NCI-H345 treated with DMSO at 0.1 percent for 48 hours (cell line): ENCODE data around the gene SLC25A25.

ENCODE experiments used
- DNase-seq: peaks from one replicate; lab custom pipeline; 2025; ENCODE audit not compliant: unreplicated experiment; lab: John Stamatoyannopoulos, UW

SLC25A25 gene

DNA sequence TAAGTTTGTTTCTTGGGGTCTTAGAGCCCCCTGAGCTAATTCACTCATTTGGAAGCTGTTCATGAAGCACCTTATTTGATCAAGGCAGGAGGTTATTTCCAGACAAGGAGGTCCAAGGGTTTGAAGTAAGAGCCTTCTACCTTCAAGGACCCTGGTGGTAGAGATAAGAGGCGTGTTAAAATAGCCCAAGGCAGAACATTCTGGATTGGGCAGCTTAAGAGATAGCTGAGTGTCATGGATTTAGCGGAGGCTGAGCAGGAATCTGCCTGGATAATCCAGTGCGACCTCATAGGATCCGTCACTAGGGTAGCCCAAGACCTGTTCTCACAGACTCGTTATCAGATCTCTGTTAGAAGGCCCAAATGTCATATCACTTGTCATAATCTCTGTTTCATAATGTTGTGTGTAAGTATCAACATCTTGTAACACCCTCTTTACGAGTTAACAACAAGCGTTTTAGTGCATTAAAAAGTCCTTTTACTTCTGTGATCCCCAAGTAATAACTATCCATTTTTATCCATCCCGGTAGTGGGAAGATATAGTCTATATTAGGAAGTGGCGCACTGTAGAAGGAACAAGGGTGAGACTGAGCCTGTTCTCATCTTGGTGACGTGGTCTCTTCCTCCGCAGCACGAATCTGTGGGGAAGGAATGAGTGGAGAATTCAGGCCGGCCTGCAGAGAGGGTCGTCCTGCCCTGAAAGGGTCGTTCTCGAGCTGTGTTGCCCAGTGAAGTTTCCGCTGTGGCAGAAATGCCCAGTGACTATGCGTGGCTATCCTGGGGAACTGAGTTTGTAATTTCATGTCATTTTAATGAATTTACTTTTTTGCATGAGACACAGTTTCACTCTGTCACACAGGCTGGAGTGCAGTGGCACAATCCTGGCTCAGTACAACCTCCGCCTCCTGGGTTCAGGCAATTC, 28.8 kb downstream of the SLC25A25 start:
- DNase-seq, result no peak

DNA sequence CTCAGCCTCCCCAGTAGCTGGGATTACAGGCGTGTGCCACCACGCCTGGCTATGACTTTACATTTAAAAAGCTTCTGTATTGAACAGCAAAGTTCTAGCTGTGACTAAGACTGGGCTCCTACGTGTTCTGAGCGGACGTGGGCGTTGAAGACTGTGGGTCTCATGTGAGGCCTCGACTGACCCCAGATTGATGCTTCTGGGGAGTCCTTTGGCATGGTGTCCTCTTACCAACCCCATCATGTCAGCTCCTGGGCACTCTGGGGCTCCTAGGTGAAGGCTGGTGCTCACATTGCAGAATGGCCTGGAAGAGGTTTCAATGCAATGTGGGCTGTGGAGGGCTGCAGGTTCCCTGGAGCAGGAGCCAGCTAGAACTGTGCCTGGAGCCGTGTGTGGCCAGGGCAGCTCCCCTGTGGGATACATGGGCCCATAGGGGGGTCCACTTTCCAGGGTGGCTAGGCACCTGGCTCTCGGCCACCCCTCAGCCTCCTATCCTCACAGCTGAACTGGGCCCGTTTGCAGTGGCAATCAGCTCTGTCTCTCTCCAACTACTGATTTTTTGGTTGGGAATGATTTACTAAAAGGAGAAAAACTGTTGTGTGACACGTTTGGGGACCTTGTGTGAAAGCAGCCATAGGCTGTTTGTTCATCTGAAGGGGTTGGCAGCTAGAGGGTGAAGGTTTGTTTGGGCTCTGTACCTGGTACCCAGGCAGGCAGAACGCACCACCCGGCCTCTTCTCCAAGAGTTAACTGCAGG, 29.7 kb downstream of the SLC25A25 start:
- peak; percentile 39 for DNase-seq

DNA sequence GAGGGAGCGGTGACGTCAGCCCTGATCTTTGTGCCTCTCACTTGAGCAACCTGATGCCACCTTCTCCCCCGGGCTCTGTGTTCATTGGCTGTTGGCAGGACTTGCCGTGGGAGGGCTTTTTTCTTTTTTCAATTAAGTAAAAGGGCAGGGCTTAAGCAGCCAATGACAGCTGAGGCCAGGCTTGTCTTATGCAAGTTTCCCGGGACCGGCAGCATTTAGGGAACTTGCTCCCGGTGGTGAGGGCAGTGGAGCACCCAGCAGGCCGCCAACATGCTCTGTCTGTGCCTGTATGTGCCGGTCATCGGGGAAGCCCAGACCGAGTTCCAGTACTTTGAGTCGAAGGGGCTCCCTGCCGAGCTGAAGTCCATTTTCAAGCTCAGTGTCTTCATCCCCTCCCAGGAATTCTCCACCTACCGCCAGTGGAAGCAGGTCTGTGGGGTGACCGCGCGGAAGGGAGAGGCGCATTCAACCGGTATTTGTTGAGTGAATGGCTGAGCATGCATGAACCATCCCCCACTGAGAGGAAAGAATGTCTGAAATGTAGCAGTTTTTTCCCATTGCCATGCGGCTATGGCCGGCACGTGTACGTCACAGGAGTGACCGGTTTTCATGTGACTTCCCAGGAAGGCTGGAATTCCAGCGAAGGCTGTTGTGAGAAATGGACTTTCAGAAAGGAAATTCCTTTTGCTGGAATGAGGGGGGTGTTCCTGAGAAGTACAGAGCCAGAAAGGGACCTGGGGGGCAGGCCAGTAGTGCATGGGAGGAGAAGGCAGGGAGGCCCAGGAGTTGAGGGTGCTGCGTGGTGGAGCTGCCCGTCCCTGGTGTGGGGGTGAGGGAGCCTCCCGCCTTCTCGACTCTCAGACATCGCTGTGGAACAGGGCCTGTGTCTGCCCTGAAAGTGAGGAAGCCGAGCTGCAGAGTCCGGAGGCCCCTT, 30.5 kb downstream of the SLC25A25 start:
- DNase-seq, result no peak

DNA sequence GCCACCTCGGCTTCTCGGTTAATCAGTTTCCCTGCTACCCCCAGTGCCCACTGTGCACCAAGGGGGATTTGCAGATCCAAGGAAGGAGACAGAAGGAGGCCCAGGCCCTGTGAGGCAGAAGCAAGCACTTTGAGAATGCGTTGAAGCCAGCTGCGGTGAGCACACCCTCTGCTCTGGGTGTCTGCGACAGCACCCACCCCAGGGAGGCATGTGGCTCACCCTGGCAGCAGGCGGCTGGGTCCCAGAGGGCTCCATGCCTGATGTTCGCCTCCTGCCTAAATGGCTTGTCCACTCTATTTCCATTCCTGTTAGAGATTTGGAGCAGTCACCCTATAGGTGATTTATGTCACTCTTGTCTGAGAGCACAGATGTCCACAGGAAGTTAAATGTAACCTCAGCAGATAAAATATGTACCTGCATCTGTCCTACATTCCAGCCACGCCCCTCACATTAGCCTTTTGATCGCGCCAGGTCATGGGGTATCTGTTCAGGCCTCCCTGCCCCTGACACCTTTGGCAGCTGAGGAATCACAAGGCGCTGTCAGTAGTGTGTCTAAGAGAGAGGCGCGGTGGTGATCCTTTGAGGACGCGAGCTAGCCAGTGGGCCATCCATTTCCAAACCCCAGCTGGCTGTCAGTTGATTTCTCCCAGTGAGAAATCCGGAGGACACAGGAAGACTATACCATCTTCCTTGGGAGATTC, 31.3 kb downstream of the SLC25A25 start:
- no peak for DNase-seq

DNA sequence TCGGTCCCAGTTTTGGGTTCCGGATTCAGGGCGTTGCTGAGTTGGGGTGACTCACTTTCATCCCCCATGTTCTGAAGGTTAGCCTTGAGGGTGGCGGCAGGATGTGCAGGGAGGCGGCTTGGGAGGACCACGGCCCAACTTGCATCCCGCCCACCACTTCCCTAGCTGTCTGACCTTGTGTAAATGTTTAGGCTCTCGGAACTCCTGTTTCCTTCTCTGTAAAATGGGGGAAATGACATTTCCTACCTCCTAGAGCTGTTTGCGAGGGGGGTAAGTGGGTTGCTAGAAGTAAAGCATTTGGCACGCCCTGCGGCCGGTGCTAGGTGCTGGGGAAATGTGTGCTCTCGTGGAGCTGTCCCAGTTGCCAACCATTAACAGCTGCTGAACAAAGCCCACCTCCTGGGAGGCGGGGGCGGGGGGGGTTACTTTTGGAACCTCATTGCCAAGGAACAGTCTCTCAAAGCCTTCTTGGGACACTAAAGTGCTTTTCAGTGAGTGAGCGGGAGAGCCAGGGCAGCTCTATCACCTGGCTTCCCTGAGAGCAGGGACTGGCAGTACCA, 32.0 kb downstream of the SLC25A25 start:
- DNase-seq, result no peak

DNA sequence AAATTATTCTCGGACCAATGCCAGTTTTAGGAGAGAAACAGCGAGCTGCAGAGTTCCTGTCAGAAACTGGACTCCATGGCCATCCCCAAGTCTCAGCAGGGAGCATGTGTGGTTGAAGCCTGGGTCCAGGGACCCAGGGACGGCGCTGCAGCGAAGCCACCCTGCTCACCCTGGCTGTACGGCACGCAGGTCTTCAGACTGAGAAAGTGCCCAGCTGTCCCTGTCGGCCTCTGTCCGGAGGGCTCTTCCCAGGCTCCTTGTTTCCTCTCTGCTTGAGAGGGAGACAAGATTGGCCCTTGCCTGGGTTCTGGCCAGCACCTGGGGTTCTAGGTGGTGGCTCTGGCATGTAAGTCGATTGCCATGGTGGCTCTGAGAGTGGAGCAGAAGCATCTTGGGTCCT, 32.5 kb downstream of the SLC25A25 start:
- no peak for DNase-seq

DNA sequence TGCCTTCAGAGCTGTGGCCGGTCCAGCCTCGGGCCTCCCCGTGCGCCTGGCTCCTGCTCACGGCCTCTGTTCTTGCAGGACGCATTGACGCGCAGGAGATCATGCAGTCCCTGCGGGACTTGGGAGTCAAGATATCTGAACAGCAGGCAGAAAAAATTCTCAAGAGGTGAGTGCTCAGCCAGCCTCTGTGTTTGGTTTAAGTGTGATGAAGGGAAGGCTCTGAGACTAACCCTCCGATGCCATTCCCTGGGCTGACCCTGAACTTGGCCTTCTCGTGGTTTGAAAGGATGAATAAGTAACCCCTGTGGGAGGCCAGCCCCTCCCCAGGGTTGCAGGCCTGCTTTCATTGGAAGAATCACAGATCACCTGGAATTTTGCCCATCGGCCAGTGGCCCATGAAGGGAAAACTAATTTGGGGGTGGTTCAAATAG, 33.2 kb downstream of the SLC25A25 start:
- DNase-seq, result no peak

DNA sequence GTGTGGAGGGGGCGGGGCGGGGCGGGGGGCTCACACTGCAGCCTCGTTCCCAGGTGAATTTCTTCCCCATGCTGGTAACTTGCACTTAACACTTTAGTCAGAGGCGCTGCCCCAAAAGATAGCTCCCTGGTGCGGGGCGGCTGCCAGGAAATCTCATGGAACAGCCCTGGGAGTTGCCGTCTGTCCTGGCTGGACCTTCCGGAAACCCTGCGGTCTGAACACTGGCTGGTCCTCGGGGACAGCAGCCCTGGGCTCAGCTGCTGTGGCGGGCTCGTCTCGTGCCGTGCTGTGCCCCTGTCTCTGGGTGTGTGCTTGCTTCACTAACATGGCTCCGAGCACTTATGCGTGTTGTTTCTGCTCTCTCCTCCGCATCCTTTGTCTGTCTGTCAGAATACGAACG, 33.7 kb downstream of the SLC25A25 start:
- DNase-seq, result no peak

DNA sequence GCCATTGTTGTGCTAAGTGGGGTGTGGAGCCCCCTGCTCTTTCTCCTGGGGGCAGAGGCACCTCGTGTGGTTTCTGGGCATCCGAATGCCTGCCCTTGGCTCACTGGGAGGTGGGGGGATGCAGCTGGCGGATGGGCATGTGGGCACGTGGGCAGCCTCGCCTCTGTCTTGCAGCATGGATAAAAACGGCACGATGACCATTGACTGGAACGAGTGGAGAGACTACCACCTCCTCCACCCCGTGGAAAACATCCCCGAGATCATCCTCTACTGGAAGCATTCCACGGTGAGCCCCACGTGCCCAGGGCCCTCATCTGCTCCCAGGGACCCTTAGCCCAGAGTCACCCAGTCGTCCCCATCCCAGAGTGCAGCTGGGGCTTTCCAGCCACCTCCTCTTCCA, 34.2 kb downstream of the SLC25A25 start:
- no peak for DNase-seq

DNA sequence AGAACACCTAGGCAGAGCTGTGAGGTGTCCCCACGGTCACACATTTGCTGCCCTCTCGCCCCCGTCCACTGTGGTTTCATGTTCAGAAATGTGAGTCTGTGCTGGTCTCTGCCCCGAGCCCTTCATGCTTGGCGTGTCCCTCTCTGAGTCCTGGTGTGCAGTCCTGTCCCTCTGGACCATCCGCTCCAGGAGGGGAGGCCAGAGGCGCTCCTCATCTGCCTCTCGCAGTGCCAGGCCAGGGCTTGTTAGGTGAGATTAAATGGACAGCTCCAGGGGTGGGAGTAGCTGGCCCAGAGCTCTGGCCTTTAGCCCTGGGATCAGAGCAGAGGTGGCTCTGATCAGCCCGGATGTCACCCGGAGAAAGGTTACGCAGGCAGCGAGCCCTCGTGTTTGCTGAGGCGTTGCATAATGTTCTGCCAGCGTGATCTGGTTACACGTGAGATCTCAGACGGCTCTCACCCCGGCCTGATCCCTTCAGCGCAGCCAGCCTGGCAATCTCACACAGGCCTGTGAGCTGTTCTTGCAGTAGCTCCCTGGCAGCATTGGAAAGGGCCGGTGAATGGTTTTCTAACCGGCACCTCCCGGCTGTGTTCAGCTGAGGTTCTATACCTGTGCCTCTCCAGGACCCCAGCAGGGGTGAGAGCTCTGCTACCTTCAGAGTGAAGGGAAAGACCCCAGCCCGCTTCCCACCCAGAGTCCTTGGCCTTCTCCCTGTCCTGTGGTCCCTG, 35.0 kb downstream of the SLC25A25 start:
- DNase-seq, result no peak

DNA sequence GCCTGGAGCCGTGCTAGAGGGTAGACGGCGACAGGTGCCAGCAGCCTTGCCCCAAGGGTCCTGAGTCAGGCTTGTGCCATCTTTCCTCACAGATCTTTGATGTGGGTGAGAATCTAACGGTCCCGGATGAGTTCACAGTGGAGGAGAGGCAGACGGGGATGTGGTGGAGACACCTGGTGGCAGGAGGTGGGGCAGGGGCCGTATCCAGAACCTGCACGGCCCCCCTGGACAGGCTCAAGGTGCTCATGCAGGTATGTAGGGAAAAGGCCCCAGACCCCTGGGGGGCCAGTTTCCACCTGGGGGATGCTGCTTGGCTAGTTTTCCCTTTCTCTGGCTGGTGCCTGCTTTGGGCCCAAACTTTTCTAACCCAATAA, 35.5 kb downstream of the SLC25A25 start:
- no peak for DNase-seq

DNA sequence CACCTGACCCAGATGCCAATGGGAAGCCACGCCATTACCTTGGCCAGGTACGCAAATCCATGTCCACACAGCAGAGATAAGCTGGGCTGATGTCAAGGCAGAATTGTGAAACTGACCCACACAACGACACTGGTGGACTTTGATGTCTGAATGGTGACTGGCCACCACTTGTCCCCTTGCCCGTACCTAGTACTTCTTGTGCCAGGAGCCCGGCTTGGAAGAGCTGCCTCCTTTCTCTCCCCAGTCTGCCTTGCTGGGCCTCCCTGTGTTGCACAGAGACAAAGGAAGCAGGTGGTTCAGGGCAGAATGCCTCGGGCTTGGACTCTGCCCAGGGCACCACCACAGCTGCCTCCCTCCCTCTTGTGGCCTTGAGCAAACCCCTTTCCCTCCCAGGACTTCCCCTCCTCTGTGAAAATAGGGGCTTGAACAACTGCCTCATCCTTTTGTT, 36.2 kb downstream of the SLC25A25 start:
- no peak for DNase-seq

DNA sequence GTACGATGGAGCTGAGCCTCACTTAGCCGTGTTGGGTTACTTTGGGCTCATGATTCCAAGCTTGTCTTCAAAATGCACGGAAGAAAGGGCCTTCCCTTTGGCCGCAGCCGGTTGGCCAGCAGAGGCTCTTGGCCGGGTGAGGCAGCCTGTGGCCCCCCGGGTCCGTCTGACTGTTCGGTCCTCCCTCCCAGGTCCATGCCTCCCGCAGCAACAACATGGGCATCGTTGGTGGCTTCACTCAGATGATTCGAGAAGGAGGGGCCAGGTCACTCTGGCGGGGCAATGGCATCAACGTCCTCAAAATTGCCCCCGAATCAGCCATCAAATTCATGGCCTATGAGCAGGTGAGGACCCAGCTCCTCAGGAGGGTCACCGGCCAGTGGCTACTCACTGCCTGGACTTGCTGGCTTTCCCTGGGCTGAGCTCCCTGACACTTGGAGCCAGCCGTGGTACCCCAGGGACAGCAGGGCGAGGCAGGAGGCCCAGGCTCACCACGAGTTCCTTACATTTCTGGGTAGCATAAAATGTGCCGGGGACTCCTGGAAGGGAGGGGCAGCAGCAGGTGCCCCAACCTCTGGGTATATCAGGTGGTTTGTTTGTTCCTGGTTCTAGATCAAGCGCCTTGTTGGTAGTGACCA, 37.6 kb downstream of the SLC25A25 start:
- no peak for DNase-seq

DNA sequence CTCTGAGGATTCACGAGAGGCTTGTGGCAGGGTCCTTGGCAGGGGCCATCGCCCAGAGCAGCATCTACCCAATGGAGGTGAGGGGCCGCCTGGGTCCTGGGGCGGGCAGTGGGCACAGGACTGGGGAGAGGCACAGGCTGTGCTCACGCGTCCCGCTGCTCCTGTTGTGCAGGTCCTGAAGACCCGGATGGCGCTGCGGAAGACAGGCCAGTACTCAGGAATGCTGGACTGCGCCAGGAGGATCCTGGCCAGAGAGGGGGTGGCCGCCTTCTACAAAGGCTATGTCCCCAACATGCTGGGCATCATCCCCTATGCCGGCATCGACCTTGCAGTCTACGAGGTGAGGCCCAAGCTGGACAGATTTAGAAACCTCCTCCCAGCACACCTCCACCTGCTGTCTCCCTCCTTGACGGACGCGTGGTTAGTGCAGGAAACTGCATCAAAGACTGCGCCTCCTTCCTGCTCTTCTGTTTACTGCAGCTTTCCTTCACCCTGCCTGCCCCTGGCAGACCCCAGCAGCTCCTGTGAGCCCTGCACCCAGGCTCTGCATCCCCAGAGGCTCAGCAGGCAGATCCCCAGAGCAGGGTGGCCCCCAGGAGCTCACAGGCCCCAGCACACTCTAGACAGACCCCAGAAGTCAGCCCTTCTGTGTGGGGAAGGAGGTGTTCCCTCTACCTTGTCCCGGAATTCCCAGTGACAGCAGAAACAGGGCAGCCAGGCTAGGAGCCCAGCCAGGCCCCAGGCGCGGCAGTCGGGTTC, 38.3 kb downstream of the SLC25A25 start:
- no peak for DNase-seq

DNA sequence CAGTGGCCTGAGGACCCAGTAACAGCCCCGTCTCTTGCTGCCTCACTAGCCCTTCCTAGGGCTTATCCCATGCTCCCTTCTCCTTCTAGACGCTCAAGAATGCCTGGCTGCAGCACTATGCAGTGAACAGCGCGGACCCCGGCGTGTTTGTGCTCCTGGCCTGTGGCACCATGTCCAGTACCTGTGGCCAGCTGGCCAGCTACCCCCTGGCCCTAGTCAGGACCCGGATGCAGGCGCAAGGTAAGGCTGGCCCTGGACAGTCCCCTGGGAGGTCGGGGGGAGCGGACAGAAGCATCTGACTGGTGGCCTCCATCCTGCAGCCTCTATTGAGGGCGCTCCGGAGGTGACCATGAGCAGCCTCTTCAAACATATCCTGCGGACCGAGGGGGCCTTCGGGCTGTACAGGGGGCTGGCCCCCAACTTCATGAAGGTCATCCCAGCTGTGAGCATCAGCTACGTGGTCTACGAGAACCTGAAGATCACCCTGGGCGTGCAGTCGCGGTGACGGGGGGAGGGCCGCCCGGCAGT, 39.0 kb downstream of the SLC25A25 start:
- DNase-seq, result no peak

DNA sequence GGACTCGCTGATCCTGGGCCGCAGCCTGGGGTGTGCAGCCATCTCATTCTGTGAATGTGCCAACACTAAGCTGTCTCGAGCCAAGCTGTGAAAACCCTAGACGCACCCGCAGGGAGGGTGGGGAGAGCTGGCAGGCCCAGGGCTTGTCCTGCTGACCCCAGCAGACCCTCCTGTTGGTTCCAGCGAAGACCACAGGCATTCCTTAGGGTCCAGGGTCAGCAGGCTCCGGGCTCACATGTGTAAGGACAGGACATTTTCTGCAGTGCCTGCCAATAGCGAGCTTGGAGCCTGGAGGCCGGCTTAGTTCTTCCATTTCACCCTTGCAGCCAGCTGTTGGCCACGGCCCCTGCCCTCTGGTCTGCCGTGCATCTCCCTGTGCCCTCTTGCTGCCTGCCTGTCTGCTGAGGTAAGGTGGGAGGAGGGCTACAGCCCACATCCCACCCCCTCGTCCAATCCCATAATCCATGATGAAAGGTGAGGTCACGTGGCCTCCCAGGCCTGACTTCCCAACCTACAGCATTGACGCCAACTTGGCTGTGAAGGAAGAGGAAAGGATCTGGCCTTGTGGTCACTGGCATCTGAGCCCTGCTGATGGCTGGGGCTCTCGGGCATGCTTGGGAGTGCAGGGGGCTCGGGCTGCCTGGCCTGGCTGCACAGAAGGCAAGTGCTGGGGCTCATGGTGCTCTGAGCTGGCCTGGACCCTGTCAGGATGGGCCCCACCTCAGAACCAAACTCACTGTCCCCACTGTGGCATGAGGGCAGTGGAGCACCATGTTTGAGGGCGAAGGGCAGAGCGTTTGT, 39.6 kb downstream of the SLC25A25 start:
- no peak for DNase-seq
